ENCODE data around the gene ULK4.

ULK4 gene

DNA sequence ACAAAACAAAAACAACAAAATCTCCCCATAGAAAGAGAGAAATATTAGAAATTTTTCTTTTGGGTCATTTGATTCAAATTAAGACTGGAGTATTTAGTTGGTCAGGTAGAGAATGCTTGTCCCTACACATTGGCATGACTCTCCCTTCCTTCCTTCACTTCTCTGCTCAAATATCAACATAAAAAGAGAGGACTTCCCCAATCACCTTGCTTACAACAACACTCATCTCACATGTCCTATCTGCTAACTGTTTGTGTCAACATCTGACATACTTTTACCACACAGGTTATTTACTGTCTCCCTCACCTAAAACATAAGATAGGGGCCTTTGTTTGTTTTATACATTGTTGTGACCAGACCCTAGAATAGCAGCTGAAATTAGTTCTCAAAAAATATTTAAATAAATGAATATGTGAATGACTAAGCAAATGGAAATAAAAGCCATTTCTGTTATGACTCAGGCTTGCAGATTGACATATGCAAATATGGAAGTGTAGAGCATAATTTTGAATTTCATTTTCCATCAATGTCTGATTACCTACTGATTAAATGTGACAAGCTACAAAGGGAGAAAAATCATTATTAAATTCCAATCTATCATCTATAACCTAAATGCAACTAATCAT, 457.8 kb downstream of the ULK4 start:
- TF ChIP-seq, protein P1, sequence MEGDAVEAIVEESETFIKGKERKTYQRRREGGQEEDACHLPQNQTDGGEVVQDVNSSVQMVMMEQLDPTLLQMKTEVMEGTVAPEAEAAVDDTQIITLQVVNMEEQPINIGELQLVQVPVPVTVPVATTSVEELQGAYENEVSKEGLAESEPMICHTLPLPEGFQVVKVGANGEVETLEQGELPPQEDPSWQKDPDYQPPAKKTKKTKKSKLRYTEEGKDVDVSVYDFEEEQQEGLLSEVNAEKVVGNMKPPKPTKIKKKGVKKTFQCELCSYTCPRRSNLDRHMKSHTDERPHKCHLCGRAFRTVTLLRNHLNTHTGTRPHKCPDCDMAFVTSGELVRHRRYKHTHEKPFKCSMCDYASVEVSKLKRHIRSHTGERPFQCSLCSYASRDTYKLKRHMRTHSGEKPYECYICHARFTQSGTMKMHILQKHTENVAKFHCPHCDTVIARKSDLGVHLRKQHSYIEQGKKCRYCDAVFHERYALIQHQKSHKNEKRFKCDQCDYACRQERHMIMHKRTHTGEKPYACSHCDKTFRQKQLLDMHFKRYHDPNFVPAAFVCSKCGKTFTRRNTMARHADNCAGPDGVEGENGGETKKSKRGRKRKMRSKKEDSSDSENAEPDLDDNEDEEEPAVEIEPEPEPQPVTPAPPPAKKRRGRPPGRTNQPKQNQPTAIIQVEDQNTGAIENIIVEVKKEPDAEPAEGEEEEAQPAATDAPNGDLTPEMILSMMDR (IDR thresholded peaks at IDR 0.05; ENCODE audit: control insufficient read depth, extremely low read depth, insufficient read depth): no peak

DNA sequence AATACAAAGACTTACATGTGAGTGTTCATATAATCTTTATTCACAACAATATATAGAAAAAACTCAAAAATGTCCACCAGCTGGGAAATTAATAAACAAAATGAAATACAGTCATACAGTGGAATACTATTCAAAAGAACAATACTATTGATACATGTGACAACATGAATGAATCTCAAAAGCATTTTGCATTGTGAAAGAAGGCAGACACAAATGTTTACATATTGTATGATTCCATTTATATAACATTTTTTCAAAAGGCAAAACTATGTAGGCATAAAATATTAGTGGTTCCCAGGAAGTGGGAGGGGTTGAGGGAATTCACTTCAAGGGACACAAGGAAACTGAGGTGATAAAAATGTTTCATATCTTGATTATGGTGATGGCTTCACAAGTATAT, 459.4 kb downstream of the ULK4 start:
- H3K4me3 ChIP-seq (ENCODE audit: low read depth, low read length): no peak overlapping the region
- no peak for DNase-seq (ENCODE audit: low read depth)
- TF ChIP-seq, protein P1 (IDR thresholded peaks at IDR 0.05; ENCODE audit: control insufficient read depth, extremely low read depth, insufficient read depth): no peak

More for the DNA sequence above, 457.8 kb downstream of the ULK4 start:
- no peak for DNase-seq (ENCODE audit: low read depth)
- H3K4me3 ChIP-seq (ENCODE audit: low read depth, low read length): no peak overlapping the region

DNA sequence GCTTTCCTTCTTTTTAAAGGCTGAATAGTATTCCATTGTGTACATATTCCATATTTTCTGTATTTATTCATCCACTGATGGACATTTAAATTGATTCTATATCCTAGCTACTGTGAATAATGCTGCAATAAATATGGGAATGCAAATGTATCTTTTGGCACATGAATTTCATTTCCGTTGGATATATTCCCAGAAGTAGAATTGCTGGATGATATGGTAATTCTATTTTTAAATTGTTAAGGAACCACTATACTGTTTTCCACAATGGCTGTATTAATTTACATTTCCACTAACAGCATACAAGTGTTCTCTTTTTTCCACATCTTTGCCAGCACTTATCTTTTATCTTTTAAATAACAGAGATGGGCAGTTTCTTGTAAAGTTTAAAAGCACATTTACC, 459.9 kb downstream of the ULK4 start:
- TF ChIP-seq, protein P1 (IDR thresholded peaks at IDR 0.05; ENCODE audit: control insufficient read depth, extremely low read depth, insufficient read depth): no peak
- H3K4me3 ChIP-seq (ENCODE audit: low read depth, low read length): no peak overlapping the region
- DNase-seq (ENCODE audit: low read depth): no peak

DNA sequence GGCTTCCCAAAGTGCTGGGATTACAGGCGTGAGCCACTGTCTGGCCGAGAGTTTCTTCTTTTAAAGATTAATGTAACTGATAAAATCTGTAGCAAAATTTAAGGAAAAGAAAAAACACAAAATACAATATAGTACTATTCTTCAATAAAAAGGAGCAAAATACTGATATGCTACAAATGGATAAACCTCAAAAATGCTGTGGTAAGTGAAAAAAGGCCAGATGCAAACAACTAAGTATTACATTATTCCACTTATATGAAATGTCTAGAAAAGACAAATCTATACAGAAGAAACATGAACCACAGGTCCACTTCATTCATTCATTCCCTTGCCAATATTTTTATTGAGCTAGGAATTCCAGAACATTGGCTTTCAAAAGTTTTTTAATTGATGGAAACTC, 463.1 kb downstream of the ULK4 start:
- no peak overlapping the region for H3K4me3 ChIP-seq (ENCODE audit: low read depth, low read length)
- TF ChIP-seq, protein P1 (IDR thresholded peaks at IDR 0.05; ENCODE audit: control insufficient read depth, extremely low read depth, insufficient read depth): no peak

DNA sequence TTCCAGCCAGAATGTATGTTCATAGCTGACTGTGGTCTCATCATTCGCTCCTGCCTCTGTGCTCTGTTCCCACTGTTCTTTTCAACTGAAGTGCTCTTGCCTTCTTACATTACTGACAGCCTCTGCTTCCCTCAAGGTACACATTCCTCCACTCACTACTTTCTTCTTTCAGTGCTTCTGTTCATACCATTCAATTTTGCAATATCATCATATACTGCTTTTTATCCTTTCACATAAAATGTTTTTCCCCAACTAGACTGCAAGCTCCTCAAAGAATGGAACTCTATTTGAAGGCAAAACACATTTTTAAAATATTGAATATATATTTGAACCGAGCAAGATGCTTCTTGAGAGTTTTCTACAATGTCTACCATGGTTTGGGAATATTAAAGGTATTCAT, 471.5 kb downstream of the ULK4 start:
- DNase-seq (ENCODE audit: low read depth): no peak
- TF ChIP-seq, protein P1 (IDR thresholded peaks at IDR 0.05; ENCODE audit: control insufficient read depth, extremely low read depth, insufficient read depth): no peak
- no peak overlapping the region for H3K4me3 ChIP-seq (ENCODE audit: low read depth, low read length)

More for the DNA sequence above, 463.1 kb downstream of the ULK4 start:
- no peak for DNase-seq (ENCODE audit: low read depth)

DNA sequence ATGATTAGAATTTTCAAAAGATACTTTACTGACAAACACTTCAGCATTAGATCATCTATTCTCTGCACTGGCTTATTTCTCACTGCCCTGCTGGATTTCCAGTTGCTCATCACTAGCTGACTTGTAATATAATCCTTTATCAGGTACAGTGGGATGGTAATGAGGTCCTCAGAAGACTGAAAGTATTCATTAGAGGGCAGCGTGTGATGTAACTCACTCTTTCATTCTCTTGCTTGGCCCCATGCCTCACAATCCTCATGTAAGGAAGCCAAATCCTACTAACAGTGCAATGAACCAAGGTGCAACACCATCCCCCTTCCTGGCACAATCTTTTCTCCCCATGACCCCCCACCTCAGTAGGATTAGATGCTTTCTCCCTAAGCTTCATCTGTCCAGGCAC, 472.7 kb downstream of the ULK4 start:
- no peak for DNase-seq (ENCODE audit: low read depth)
- H3K4me3 ChIP-seq (ENCODE audit: low read depth, low read length): no peak overlapping the region
- TF ChIP-seq, protein P1 (IDR thresholded peaks at IDR 0.05; ENCODE audit: control insufficient read depth, extremely low read depth, insufficient read depth): no peak

DNA sequence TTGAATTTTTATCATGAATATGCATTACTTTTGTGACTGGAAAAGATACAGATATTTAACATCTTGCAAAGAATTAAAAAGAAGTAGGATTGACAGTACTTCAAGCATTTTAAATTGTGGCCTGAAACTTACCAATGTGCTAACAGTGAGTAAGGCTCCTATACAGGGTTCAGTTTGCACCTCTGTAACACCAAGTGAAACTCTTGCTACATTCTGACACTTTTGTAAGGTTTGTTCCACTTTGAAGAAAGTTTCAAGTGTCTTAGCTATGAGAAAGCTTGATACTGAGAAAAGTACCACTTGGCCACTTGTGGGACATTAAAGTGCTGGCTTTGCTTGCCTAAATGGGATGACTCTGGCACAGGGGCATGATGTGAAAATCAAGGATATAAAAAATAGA, 473.4 kb downstream of the ULK4 start:
- H3K4me3 ChIP-seq (ENCODE audit: low read depth, low read length): no peak overlapping the region
- DNase-seq (ENCODE audit: low read depth): no peak
- TF ChIP-seq, protein P1 (IDR thresholded peaks at IDR 0.05; ENCODE audit: control insufficient read depth, extremely low read depth, insufficient read depth): no peak

All from LNCaP clone FGC (cell line).